Suppressor macrophage treated with lipopolysaccharide for 4 hours (primary cell): ENCODE measurements around the gene ELFN2.

Source experiments
- DNase-seq: peaks from one replicate; pipeline ENCODE4 v3.0.0-alpha.2; 2020

Gene ELFN2

GRCh38 chr22:37425800-37426705 lies 1.2 kb downstream of the ELFN2 start:
- DNase-seq = no peak

- no peak for DNase-seq
Observed at GRCh38 chr22:37425369-37425768, 1.9 kb downstream of the ELFN2 start.

GRCh38 chr22:37423283-37423682 lies 4.0 kb downstream of the ELFN2 start:
- DNase-seq = no peak

- no peak for DNase-seq
Observed at GRCh38 chr22:37421468-37421877, 5.8 kb downstream of the ELFN2 start.

- DNase-seq = peak; percentile 73
Observed at GRCh38 chr22:37420686-37421467, 6.4 kb downstream of the ELFN2 start.

GRCh38 chr22:37419969-37420685 lies 7.2 kb downstream of the ELFN2 start:
- no peak for DNase-seq

- no peak for DNase-seq
Observed at GRCh38 chr22:37419370-37419968, 7.8 kb downstream of the ELFN2 start.

GRCh38 chr22:37418627-37419369 lies 8.5 kb downstream of the ELFN2 start:
- no peak for DNase-seq

GRCh38 chr22:37417677-37418348 lies 9.5 kb downstream of the ELFN2 start:
- no peak for DNase-seq

GRCh38 chr22:37417264-37417663 lies 10.0 kb downstream of the ELFN2 start:
- DNase-seq = no peak

- peak; percentile 31 for DNase-seq
Observed at GRCh38 chr22:37416827-37417226, 10.5 kb downstream of the ELFN2 start.

- peak; percentile 21 for DNase-seq
Observed at GRCh38 chr22:37416389-37416788, 10.9 kb downstream of the ELFN2 start.

- no peak for DNase-seq
Observed at GRCh38 chr22:37415210-37415609, 12.1 kb downstream of the ELFN2 start.

- no peak for DNase-seq
Observed at GRCh38 chr22:37414288-37414687, 13.0 kb downstream of the ELFN2 start.

- DNase-seq = no peak
Observed at GRCh38 chr22:37413546-37413945, 13.7 kb downstream of the ELFN2 start.

- DNase-seq = no peak
Observed at GRCh38 chr22:37412495-37413250, 14.6 kb downstream of the ELFN2 start.

- DNase-seq = no peak
Observed at GRCh38 chr22:37411655-37412054, 15.6 kb downstream of the ELFN2 start.

GRCh38 chr22:37410174-37411055 lies 16.9 kb downstream of the ELFN2 start:
- peak; percentile 71 for DNase-seq

- no peak for DNase-seq
Observed at GRCh38 chr22:37409459-37410050, 17.7 kb downstream of the ELFN2 start.
